Stimulated activated naive CD8-positive, alpha-beta T cell treated with anti-CD3 and anti-CD28 coated beads, Interleukin-15, Interleukin-2, amounts not matched to agents 100 U/mL and 50 U/mL, for 24 hours (primary cell): ENCODE results near the gene KCNA1.

ENCODE experiments used
- ATAC-seq: fragments of 150-1000 bp; cut with Tn5 transposase; one replicate; pipeline ENCODE4 v1.10.0; 2021
- DNase-seq: peaks from one replicate; pipeline ENCODE4 v3.0.0; 2021

Gene KCNA1

DNA sequence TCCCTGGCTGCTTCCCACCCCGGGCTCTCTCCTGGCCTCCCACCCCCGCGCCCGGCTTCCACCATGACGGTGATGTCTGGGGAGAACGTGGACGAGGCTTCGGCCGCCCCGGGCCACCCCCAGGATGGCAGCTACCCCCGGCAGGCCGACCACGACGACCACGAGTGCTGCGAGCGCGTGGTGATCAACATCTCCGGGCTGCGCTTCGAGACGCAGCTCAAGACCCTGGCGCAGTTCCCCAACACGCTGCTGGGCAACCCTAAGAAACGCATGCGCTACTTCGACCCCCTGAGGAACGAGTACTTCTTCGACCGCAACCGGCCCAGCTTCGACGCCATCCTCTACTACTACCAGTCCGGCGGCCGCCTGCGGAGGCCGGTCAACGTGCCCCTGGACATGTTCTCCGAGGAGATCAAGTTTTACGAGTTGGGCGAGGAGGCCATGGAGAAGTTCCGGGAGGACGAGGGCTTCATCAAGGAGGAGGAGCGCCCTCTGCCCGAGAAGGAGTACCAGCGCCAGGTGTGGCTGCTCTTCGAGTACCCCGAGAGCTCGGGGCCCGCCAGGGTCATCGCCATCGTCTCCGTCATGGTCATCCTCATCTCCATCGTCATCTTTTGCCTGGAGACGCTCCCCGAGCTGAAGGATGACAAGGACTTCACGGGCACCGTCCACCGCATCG, 1.8 kb downstream of the KCNA1 start:
- ATAC-seq, result no peak

DNA sequence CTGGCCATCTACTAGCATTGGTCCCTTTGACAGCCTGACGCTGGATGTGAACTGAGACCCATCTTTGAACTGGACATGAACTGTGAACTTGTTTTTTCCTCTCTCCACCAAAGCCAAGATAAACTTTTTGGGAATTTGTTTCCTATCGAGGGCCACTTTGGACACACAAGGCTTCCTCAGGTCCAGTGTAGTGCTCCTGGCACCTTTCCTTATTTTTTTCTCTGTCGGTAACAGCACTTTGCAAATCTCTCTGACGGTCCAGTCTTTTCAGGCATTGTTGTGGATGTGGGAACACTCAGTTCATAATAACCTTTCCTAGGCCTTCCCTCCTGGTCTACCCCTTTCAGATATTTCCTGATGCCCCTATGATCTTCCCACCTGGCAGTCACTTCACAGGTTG, 5.0 kb downstream of the KCNA1 start:
- DNase-seq (no peak), ATAC-seq (no peak)

More for the DNA sequence above, 1.8 kb downstream of the KCNA1 start:
- DNase-seq, result no peak

DNA sequence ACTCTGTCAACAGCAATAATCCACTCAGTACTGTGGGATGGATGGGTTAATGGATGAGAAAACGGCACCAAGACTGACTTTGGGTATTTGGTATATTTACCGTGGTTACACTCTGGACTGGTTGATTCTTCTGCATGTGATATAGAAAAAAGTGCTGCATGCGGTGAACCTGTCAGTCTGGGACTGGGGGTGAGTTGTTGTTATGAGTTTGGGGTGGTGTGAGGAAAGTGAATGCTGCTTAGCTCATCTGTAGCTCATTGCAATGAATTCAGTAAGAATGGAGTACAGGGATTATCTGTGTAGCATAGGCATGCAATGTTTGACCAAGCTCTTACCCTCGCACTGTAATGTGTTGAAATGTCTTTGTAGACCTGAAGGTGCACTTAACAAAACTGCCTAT, 6.0 kb downstream of the KCNA1 start:
- no peak for ATAC-seq

DNA sequence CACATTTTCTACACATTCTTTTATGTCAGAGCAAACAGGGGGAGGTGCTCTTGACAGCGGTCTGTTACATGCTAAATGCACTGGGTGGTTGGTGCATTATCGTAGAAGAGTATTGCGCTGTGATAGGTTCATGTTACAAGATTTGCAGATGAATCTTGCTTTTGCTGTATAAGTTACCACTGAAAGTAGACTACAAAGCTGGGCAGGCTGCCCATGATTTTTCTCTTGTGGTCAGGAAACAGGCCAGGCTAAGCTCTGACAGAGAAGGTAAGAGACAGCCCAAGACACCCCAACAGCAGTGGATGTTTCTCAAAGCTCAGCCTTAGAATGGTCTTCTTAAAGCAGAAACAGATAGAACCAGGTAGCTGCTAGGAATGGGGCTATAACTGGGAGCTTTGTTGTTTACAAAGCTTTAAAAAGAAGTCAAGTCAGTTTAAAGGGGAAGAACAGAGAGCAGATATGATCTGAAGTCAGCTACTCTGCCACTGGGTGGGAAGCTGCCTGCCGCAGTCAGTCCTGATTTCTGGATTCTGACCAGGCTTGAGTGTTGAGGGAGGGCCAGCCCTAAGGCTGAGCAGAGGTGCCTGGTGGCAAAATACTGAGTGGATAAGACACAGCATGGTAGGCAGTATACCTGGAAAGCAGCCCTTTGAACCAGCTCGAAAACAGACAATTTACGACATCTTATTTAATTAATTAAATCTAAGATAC, 9.4 kb downstream of the KCNA1 start:
- ATAC-seq (no peak), DNase-seq (no peak)

More for the DNA sequence above, 6.0 kb downstream of the KCNA1 start:
- DNase-seq, result no peak

DNA sequence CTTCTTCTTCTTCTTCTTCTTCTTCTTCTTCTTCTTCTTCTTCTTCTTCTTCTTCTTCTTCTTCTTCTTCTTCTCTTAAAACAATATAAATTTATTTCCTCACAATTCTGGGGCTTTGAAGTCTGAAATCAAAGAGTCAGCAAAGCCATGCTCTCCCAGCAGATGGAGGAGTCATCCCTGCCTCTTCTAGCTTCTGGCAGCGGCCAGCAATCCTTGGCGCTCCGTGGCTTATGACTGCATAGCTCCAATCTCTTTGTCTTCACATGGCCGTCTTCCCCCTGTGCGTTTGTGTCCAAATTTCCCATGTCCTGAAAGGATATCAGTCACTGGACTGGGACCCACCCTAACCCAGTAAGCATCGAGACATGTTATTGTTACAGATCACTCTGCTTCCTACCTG, 22.9 kb downstream of the KCNA1 start:
- DNase-seq (no peak), ATAC-seq (no peak)

DNA sequence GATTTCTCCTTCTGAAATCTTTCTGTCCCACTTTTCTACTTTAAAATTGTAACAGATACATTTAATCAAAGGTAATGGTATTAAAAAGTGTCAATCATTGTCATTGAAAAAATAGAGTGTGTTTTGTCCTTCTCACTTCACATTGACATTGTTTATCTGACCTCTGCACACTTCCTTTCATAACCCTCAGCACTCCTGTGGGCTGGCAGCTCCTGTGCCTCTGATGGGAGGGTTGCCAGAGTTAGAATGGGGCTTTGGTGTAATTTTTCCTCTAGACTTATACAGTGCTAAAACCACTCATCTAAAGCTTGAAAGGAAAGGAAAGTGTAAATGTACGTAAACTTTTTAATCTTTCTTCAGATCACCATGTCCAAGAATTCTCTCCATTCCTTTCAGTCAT, 23.7 kb downstream of the KCNA1 start:
- DNase-seq (no peak), ATAC-seq (no peak)

DNA sequence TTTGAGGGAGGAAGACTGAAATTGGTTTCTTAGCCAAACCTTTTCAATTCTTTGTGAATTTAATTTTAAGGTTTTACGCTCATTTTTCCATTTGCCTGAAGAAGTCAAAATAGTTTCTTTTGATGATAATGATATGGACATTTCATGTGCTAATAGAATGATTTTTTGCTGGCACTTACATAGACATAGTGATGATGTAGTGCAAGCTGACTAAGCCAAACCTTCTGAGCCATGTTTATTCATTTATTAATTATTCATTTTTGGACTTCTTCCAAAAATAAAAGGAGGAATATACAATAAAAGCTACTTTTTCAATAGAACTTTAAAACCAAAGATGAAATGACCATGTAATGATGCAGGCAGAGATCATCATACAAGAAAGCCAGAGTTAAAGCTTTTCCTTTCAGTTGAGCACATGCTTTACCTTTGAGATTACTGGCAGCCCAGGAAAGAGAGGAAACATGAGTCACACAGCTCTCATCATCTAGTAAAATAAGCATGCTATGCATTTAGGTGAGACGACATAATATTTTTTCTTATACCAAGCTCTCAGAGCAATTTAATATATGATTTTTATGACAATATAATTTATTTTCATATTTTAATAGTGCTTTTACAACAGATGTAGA, 24.8 kb downstream of the KCNA1 start:
- no peak for DNase-seq
- no peak for ATAC-seq

DNA sequence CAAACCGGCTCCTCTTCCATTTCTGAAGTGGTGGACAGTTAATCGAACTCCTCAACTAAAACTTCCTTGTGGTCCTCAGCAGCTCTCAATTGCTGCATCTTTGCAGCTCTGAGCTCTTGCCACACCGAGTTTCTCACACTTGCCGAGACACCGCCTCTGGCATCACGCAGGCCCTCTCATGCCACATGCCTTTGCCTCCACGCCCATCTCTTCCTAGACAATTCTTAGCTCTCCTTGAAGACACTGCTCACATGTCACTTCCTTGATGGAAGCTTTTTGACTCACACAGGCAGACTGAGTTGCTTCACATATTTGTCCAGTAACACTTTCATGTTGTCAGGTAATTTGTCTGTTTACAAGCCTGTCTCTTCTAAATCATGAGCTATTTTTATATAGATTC, 29.2 kb downstream of the KCNA1 start:
- ATAC-seq (no peak), DNase-seq (no peak)

DNA sequence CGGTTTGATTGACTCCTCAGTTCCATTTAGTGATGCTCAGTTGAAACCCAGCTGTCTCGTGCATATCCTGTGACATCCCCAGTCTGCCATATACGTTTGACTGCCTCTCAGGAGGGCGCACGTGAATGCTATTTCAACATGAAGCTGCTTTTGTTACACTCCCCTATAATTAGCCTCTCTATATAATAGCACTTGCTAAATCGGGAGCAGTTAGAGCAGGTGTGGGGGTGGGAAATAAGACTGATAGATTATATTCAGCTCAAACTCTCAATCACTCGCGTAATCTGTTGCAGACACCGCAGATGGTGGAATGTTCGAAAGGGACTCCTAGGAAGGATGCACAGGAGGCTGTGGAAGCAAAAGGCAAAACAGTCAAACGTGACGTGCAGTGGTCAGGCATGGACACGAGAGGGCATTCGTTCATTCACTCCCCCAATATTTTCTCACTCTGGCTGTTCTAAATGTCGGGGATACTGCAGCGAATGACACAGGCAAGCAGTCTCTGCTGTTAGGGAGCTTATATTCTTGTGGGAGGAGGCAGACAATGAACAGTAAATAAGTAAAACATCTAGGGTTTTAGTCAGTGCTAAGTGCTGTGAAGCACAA, 29.8 kb downstream of the KCNA1 start:
- ATAC-seq (no peak), DNase-seq (no peak)

DNA sequence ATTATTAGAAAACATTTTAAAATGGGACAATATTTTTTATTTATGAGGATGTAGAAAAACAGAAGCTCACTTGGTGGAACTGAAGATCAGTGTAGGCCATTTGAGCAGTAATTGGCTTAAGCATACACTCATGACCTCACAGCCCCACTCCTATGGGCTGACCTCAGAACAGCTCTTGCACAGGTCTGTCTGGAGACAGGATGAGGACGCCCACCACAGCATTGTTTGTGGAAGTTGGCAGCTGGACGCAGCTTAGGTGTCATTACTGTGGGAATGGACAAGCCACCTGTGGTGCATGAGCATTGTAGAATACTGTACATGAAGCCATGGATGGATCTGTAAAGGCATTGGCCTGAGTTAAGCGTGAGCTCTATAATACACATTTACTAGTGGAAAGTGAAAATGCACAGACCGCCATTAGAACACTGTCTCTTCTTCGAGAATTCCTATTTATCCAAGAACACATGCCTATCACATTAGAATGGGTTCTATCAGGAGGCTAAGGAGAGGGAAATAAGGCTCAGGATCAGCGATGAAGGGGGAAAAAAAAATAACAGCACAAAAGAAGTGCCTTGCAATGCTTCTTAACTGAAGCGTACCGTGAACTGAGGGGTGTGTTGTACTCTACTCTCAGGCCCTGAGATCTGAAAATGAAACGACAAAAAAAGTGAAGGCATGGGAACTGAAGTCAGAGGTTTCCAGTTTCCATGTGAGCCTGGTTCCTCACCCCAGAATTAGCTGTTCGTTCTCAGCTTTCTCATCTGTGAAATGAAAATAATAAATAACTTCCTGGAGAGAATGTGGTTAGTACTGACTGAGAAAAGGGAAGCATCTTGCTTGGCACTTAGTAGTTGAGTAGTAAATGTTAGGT, 33.6 kb downstream of the KCNA1 start:
- no peak for ATAC-seq
- DNase-seq, result no peak

DNA sequence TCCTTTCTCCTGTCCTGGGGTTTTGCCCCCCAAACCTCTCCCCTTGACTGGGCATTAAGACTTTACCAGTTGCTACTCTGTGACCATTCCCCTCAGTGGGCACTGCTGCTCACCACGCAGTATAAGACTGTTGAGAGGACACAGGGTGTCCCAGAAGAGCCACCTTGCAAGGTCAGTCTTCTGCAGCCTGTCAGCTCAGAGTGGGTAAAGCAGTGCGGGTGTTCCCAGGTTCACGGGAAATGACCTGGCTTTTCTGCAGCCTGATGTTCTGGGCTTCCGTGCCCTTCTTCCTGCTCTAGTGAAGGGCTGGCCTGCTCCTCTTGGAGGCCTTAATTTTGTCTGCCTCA, 34.2 kb downstream of the KCNA1 start:
- ATAC-seq (no peak), DNase-seq (no peak)

DNA sequence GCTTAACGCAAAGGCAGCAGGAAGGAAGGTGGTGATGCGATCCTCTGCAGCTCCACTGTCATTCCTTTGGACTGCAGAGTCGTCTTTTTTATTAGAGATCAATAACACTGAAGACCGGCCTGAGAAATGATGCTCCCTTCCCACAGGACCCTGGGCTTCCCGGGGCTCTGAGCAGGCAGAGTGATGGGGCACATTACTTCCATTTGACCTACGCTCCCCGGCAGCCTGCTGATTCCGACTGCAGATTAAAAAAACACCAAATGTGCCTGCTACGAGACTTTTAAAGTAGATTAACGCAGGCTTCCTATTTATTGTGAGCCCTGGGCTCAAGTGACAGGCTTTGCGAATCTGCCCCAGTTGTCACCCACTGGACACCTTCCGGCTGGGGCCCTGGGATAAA, 37.5 kb downstream of the KCNA1 start:
- ATAC-seq, result no peak
- no peak for DNase-seq

DNA sequence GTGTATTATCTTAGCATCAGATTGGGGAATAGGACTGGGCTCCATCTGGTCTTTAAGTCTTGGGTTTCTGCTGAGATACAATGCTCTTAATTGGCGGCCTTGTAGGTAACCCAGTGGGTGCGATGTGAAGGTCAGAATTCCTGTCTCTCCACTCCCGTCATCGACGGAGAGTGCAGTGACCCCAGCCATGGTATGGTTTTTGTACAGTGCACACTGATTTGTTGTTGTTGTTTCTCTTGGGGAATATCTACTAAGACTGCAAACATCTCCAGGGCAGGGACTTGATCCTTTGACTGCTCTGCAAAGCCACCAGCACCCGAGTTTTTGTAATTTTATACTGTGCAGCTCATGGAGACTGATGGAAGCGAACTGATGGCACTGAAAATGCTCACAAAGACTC, 41.4 kb downstream of the KCNA1 start:
- ATAC-seq (no peak), DNase-seq (no peak)

DNA sequence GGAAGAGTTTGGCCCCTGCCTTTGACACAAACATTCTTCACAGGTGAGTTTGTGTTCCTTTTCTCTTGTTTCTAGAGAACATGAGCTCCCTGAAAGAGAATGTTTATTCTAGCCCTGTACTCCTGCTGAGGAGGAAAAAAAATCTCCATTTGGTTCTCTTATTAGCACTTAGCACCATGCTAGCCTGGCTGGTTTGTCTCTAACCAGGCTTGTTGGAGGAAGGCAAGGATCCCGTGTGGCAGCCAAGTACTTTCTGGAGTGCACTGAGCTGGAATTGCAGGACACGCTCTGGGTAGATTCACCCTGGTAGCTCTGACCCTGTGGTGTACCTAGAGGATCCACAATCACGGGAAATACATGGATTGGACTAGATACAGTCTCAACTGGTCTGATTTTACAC, 41.9 kb downstream of the KCNA1 start:
- DNase-seq (no peak), ATAC-seq (no peak)

DNA sequence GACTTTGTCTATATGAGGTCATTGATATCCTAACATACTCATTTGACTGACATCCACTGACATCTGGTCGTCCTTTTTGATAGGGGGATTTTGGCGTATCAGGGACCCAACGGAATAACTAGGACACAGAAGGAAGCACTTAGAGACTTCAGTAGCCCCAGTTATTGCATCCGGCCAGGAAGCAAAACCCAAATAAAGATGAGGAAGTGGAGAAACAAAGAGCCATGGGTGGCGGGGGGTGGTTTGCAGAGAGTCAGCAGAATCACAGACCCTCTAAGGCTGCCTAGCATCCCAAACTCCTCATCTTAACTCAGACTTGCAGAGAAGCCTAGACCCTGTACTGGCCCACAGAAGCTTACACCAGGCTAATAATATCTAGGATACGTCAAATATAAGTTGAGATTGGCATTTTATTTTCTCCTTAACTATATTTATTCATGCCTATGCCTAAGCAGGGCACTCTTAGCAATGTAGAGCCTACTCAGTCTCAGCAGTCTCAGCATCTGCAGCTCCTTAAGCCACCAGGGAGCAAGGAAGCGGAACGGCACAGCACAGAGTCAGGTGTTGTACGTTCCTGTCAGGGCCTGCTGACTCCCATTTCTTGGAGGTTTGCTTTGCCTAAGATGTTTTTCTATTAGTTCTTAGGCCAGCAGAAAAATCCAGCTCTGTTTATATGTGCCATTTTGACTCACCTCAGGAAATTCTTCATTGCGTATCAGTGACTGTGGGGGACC, 45.1 kb downstream of the KCNA1 start:
- ATAC-seq, result no peak
- DNase-seq, result no peak

DNA sequence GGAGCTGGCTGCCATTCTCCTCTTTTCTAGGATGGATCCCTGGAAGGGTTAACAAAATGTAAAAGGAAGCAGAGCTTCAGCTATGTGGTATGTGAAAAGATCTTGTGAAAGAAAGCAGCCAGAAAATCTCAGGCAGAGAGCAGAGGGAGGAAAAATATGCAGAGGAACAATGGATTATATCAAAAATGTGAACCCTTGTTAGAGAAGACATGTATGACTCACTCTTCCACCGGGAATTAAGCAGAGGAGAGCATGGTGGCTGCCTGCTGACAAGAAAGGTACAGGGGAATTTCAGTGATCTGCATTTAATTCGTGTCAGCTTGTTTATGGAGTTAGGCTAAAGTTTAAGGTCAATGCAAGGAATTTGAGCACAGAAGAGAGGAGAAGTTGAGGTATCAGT, 46.3 kb downstream of the KCNA1 start:
- ATAC-seq, result no peak
- DNase-seq, result no peak

DNA sequence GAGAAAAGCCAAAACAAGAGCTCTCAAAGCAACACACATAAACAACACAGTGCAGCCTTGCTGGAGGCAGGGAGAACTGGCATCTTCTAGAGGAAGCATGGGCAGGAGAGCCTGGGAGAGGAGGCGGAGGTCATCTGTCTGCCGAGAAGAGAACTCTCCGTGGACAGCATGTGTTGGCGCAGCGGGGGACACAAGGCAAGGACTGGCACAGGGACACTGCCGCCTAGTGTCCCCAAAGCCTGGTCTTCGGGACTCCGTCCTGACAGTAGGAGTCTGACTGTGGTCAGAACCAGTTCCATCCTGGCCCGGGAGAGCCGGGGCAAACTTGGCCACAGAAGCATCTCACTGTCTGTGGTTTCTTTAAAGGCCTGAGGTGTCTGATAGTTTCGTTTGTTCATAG, 47.3 kb downstream of the KCNA1 start:
- ATAC-seq, result no peak
- no peak for DNase-seq

DNA sequence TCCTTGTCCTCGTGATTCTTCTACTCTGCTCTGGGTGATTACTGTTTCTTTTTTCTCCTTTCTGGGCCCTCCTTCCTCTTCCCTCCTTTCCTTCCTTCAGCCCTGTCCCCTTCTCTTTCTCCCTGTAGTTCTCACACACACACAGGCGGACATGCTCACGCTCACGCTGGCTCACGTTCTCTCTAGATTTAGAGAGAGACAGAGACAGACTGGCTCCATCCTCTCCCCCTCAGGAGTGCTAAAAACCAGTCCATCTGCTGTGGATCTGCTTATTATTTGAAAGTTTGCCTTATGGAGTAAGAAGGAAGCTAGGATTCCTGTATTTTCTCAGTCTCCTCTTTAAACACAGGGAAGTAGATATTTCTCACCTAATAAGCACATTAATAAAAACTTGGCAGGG, 48.1 kb downstream of the KCNA1 start:
- ATAC-seq, result no peak
- DNase-seq, result no peak

DNA sequence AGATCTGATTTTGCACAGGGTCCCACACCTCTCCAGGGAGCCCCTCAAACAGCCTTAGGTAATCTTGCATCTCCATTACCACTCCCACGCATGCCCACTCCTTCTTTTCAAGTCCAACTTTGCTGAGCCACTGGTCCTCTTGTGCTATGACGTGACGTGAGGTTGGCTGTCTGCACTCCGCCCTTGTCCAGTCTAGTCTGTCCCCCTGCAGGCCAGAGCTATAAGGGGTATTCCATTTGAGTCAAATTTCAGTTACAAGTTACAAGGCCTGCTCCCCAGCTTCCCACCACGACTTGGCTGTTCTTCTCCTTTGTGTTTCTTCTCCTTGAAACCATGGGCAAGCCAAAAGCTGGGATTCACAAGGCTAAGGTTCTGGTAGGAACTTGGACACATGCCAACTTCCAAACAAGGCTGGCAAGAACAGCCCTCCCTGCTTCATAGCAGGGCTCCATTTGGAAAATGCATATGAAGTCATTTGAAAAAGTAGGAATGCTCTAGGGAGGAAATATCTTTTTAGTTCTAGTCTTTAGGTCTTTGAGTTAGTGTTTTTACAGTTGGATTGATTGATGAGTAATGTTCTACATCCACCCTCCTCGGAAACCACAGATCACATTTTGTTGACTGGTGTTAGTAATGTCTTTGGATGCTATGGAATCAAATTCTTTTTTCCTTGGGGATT, 49.1 kb downstream of the KCNA1 start:
- DNase-seq, result no peak
- ATAC-seq, result no peak

DNA sequence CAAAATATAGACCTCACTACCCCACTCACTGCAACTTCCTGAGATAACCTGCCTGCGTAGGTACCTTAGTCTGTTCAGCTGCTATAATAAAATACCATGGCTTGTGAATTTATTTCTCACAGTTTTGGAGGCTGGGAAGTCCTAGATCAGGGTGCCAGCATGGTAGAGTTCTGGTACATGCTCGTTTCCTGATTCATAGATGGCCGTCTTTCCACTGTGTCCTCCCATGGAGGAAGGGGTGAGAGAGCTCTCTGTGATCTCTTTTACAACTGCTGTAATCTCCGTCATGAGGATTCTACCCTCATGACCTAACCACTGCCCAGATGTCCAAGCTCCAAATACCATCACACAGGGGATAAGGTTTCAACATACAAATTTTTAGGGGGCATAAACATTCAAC, 49.7 kb downstream of the KCNA1 start:
- no peak for DNase-seq
- no peak for ATAC-seq

DNA sequence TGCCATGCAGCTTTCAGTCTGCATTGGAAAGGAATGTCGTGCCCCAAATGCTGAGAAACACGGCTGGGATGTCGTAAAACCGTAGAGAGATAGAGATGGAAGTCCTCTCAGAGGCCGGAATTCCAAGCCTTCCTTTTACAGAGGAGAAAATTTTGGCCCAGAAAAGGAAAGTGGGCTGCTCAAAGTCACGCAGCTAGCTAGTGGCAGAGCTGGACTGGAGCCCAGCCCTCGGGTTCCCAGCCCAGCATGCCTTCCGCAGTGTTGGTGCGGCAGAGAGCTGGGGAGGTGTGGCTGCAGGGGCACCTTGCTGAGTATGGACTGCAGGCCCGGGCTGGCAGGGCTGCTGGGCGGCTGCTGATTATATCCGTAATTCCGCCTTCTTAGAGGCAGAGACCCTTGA, 50.3 kb downstream of the KCNA1 start:
- ATAC-seq, result no peak
- DNase-seq, result no peak
